ENCODE data around the gene FGD2. TPM values are rescaled to one million over a fixed set of nuclear protein-coding genes. Genes with fewer than 3 reads are reported as not detected.

FGD2 gene, protein sequence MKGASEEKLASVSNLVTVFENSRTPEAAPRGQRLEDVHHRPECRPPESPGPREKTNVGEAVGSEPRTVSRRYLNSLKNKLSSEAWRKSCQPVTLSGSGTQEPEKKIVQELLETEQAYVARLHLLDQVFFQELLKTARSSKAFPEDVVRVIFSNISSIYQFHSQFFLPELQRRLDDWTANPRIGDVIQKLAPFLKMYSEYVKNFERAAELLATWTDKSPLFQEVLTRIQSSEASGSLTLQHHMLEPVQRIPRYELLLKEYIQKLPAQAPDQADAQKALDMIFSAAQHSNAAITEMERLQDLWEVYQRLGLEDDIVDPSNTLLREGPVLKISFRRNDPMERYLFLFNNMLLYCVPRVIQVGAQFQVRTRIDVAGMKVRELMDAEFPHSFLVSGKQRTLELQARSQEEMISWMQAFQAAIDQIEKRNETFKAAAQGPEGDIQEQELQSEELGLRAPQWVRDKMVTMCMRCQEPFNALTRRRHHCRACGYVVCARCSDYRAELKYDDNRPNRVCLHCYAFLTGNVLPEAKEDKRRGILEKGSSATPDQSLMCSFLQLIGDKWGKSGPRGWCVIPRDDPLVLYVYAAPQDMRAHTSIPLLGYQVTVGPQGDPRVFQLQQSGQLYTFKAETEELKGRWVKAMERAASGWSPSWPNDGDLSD
- total RNA-seq, result not detected in 2 replicates
- long read RNA-seq, result 0 reads

DNA sequence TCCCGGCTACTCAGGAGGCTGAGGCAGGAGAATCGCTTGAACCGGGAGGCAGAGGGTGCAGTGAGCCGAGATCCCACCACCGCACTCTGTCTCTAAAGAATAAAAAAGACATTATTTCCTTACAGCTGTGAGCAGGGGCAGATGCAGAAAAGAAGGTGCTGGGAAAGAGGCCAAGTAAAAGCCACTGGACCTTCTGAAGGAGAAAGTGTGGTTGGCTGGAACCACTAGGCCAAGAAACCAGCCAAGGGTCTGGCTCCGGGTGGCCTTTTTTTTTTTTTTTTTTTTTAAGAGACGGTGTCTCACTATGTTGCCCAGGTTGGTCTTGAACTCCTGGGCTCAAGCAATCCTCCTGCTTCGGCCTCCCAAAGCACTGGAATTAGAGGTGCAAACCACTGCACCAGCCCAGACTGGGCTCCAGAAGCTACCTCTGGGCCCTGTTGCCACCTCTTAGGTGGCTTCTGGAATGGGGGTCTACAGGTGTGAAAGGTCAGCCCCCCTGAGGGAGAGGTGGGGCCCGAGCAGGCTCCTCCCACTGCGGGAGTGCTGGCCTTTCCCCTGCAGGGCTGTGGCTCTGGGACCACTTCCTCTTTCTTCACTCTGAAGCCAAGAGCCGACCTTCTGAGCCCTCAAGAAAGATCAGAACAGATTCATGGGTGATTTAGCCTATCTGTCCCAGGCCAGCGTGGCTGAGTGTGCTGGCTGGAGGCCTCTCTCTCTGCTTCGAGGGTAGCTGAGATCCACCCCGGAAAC lies at the start of gene FGD2:
Gene FGD2, plus strand, starts transcription at position 595 of the 750 bp plus-strand sequence. CDS start 163 bp downstream, outside the sequence.
- no peak within 1 kb of the TSS for H3K27ac Mint-ChIP-seq (ENCODE audit: unreplicated experiment)
- H3K4me1 Mint-ChIP-seq, result no peaks in the 10 kb centered on the region
- no peaks in the 10 kb centered on the region for H3K27me3 Mint-ChIP-seq (ENCODE audit: low read depth)
- no peak for DNase-seq (ENCODE audit: low read depth, low spot score)
- TF ChIP-seq, protein P1, sequence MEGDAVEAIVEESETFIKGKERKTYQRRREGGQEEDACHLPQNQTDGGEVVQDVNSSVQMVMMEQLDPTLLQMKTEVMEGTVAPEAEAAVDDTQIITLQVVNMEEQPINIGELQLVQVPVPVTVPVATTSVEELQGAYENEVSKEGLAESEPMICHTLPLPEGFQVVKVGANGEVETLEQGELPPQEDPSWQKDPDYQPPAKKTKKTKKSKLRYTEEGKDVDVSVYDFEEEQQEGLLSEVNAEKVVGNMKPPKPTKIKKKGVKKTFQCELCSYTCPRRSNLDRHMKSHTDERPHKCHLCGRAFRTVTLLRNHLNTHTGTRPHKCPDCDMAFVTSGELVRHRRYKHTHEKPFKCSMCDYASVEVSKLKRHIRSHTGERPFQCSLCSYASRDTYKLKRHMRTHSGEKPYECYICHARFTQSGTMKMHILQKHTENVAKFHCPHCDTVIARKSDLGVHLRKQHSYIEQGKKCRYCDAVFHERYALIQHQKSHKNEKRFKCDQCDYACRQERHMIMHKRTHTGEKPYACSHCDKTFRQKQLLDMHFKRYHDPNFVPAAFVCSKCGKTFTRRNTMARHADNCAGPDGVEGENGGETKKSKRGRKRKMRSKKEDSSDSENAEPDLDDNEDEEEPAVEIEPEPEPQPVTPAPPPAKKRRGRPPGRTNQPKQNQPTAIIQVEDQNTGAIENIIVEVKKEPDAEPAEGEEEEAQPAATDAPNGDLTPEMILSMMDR (conservative IDR thresholded peaks at IDR 0.05), result no peak
- H3K36me3 Mint-ChIP-seq (ENCODE audit: low read depth), result no peaks in the 10 kb centered on the region
- no peaks in the 10 kb centered on the region for H3K9me3 Mint-ChIP-seq
- H3K4me3 Mint-ChIP-seq, result no peak within 1 kb of the TSS

DNA sequence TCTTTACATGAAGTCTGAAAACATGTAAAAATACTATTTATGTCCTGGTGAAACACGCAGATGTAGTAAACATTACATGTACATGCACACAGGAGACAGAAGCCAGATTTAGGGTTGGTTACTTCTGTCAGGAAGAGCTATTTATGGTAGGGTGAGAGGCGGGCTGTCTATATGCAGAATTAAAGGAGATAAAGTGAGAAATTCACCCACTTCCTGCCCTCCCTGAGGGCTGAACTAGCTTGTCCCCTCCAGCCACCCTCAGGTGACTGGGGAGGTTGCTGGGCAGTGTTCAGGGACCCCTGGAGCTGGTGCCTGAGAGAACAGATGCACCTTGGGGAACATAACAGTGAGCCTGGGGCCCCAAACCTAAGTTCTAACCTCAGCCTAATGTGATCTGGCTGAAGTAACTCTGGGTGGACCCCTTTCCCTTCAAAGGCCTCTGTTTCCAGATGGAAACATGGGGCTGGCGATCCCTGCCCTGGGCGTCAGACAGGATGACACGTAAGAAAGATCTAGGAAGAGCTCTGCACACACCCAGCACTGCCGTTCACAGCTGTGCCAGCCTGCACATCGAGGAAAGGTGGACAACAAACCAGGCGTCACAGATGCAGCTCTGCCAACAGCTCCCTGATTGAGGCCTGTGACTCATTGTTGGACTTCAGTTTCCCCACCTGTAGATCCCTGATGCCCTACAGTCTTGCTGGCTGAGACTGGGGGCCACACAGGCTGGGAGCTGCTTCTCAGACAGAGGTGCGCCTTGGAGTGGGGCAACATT lies 49.6 kb upstream of the FGD2 start:
- TF ChIP-seq, protein P1 (conservative IDR thresholded peaks at IDR 0.05), result no peak
- no peaks in the 10 kb centered on the region for H3K36me3 Mint-ChIP-seq (ENCODE audit: low read depth)
- no peaks in the 10 kb centered on the region for H3K4me1 Mint-ChIP-seq
- no peaks in the 10 kb centered on the region for H3K27me3 Mint-ChIP-seq (ENCODE audit: low read depth)
- no peaks in the 10 kb centered on the region for H3K9me3 Mint-ChIP-seq
- DNase-seq (ENCODE audit: low read depth, low spot score), result no peak
- H3K27ac Mint-ChIP-seq (ENCODE audit: unreplicated experiment), result no peak overlapping the region
- no peak overlapping the region for H3K4me3 Mint-ChIP-seq

DNA sequence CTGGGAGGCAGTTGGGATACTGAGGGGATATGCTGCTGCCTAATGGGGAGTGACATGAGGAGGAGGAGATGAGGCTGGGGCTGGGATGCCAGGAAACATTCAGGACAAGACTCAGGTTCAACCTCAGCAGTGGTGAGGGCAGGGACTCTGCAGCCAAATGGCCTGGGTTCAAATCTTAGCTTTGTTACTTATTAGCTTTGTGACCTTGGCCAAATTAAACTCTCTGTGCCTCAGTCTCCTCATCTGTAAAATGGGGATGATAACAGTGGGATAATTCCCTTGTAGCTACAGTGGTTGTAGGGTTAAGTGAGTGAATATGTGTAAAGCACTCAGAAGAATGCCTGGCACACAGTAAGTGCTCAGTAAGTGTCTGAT lies 49.0 kb upstream of the FGD2 start:
- no peaks in the 10 kb centered on the region for H3K27me3 Mint-ChIP-seq (ENCODE audit: low read depth)
- DNase-seq (ENCODE audit: low read depth, low spot score), result no peak
- H3K36me3 Mint-ChIP-seq (ENCODE audit: low read depth), result no peaks in the 10 kb centered on the region
- H3K4me1 Mint-ChIP-seq, result no peaks in the 10 kb centered on the region
- TF ChIP-seq, protein P1 (conservative IDR thresholded peaks at IDR 0.05), result no peak
- H3K9me3 Mint-ChIP-seq, result no peaks in the 10 kb centered on the region
- H3K4me3 Mint-ChIP-seq, result no peak overlapping the region
- no peak overlapping the region for H3K27ac Mint-ChIP-seq (ENCODE audit: unreplicated experiment)

DNA sequence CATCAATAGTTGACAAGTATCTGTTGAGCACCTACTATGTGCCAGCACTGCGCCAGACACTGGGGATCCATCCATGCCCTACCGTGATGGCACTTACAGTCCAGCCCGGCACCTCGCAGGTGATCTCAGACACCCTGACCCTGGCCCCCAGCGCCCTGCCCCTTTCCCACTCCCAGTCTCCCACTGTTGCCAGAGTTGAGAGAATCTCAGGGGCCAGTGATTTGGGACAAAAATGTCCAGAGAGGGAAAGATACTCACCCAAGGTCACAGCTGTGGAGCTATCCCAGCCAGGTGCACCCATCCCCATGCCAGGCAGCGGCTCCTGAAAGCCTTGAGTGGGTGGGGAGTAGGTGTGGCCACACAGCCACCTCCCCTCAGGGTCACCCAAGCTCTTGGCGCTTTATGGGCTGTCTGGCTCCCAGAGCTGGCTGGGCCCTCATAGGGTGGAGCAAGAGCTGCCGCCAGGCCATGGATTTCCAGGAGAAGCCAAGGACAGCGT lies 47.6 kb upstream of the FGD2 start:
- no peak overlapping the region for H3K27ac Mint-ChIP-seq (ENCODE audit: unreplicated experiment)
- no peaks in the 10 kb centered on the region for H3K36me3 Mint-ChIP-seq (ENCODE audit: low read depth)
- H3K27me3 Mint-ChIP-seq (ENCODE audit: low read depth), result no peaks in the 10 kb centered on the region
- DNase-seq (ENCODE audit: low read depth, low spot score), result no peak
- H3K4me3 Mint-ChIP-seq, result no peak overlapping the region
- peaks cover 1% of the 10 kb centered on the region for H3K4me1 Mint-ChIP-seq
- H3K9me3 Mint-ChIP-seq, result no peaks in the 10 kb centered on the region
- TF ChIP-seq, protein P1 (conservative IDR thresholded peaks at IDR 0.05), result no peak

Data from neural crest cell (in vitro differentiated cells).